ENCODE measurements around the gene LRMDA.

Gene LRMDA

GRCh38 chr10:75658496-75658895 is 227.1 kb downstream of the LRMDA start:
- Histone ChIP-seq H3K4me3 (ENCODE audit: low read depth, low read length) (no peak overlapping the region), H3K27ac (no peak overlapping the region), H3K79me2 (no peaks in the 10 kb centered on the region), H2AFZ (no peak overlapping the region), H3K27me3 (ENCODE audit: control insufficient read depth, insufficient read depth, low read length) (no peaks in the 10 kb centered on the region), H3K36me3 (ENCODE audit: control insufficient read depth, insufficient read depth, low read length) (no peaks in the 10 kb centered on the region), H3K4me1 (no peaks in the 10 kb centered on the region), H3K9ac (no peak overlapping the region), H3K9me3 (ENCODE audit: control insufficient read depth, low read length) (no peaks in the 10 kb centered on the region), H3K4me2 (ENCODE audit: low read length) (no peak overlapping the region)
- TF ChIP-seq, protein P1, sequence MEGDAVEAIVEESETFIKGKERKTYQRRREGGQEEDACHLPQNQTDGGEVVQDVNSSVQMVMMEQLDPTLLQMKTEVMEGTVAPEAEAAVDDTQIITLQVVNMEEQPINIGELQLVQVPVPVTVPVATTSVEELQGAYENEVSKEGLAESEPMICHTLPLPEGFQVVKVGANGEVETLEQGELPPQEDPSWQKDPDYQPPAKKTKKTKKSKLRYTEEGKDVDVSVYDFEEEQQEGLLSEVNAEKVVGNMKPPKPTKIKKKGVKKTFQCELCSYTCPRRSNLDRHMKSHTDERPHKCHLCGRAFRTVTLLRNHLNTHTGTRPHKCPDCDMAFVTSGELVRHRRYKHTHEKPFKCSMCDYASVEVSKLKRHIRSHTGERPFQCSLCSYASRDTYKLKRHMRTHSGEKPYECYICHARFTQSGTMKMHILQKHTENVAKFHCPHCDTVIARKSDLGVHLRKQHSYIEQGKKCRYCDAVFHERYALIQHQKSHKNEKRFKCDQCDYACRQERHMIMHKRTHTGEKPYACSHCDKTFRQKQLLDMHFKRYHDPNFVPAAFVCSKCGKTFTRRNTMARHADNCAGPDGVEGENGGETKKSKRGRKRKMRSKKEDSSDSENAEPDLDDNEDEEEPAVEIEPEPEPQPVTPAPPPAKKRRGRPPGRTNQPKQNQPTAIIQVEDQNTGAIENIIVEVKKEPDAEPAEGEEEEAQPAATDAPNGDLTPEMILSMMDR (IDR thresholded peaks at IDR 0.05) = no peak

GRCh38 chr10:75658915-75659314 is 227.5 kb downstream of the LRMDA start:
- no peak overlapping the region for H3K4me2 ChIP-seq (ENCODE audit: low read length)
- no peaks in the 10 kb centered on the region for H3K36me3 ChIP-seq (ENCODE audit: control insufficient read depth, insufficient read depth, low read length)
- no peak overlapping the region for H3K4me3 ChIP-seq (ENCODE audit: low read depth, low read length)
- no peak overlapping the region for H3K27ac ChIP-seq
- TF ChIP-seq, protein P1 (IDR thresholded peaks at IDR 0.05) = no peak
- no peak overlapping the region for H3K9ac ChIP-seq
- no peaks in the 10 kb centered on the region for H3K27me3 ChIP-seq (ENCODE audit: control insufficient read depth, insufficient read depth, low read length)
- H2AFZ ChIP-seq = no peak overlapping the region
- H3K9me3 ChIP-seq (ENCODE audit: control insufficient read depth, low read length) = no peaks in the 10 kb centered on the region
- H3K4me1 ChIP-seq = no peaks in the 10 kb centered on the region
- no peaks in the 10 kb centered on the region for H3K79me2 ChIP-seq

DNA sequence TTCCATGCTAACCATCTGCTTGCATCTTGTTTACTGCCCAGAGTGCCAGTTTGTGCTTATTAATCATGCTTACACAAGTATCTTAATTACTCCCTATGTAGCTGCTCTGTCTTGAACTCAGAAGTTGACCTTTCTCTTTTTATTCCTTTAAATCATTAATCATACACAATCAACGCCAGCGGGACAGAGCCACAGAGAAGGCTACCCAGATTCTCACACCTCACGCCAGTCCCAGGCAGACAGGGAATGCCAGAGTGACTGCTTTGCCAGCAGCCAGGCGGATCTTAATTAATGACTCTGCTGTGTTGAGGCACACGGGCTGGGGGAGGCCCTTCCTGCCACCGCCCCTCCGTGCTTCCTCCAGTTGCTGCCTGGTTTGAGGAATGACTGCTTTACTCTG is 229.4 kb downstream of the LRMDA start:
- no peak overlapping the region for H3K4me2 ChIP-seq (ENCODE audit: low read length)
- no peak overlapping the region for H3K4me3 ChIP-seq (ENCODE audit: low read depth, low read length)
- no peaks in the 10 kb centered on the region for H3K36me3 ChIP-seq (ENCODE audit: control insufficient read depth, insufficient read depth, low read length)
- TF ChIP-seq, protein P1 (IDR thresholded peaks at IDR 0.05) = no peak
- no peaks in the 10 kb centered on the region for H3K79me2 ChIP-seq
- no peak overlapping the region for H2AFZ ChIP-seq
- H3K27ac ChIP-seq = no peak overlapping the region
- peaks cover 6% of the 10 kb centered on the region for H3K4me1 ChIP-seq
- no peaks in the 10 kb centered on the region for H3K27me3 ChIP-seq (ENCODE audit: control insufficient read depth, insufficient read depth, low read length)
- H3K9ac ChIP-seq = no peak overlapping the region
- H3K9me3 ChIP-seq (ENCODE audit: control insufficient read depth, low read length) = no peaks in the 10 kb centered on the region

- Histone ChIP-seq H3K79me2 (no peaks in the 10 kb centered on the region), H3K9ac (no peak overlapping the region), H3K27me3 (ENCODE audit: control insufficient read depth, insufficient read depth, low read length) (no peaks in the 10 kb centered on the region), H3K4me1 (peaks cover 6% of the 10 kb centered on the region), H3K9me3 (ENCODE audit: control insufficient read depth, low read length) (no peaks in the 10 kb centered on the region), H3K36me3 (ENCODE audit: control insufficient read depth, insufficient read depth, low read length) (no peaks in the 10 kb centered on the region), H2AFZ (no peak overlapping the region), H3K4me3 (ENCODE audit: low read depth, low read length) (no peak overlapping the region), H3K27ac (no peak overlapping the region), H3K4me2 (ENCODE audit: low read length) (no peak overlapping the region)
- TF ChIP-seq, protein P1 (IDR thresholded peaks at IDR 0.05) = no peak
Observed at GRCh38 chr10:75662715-75663114, 231.3 kb downstream of the LRMDA start.

DNA sequence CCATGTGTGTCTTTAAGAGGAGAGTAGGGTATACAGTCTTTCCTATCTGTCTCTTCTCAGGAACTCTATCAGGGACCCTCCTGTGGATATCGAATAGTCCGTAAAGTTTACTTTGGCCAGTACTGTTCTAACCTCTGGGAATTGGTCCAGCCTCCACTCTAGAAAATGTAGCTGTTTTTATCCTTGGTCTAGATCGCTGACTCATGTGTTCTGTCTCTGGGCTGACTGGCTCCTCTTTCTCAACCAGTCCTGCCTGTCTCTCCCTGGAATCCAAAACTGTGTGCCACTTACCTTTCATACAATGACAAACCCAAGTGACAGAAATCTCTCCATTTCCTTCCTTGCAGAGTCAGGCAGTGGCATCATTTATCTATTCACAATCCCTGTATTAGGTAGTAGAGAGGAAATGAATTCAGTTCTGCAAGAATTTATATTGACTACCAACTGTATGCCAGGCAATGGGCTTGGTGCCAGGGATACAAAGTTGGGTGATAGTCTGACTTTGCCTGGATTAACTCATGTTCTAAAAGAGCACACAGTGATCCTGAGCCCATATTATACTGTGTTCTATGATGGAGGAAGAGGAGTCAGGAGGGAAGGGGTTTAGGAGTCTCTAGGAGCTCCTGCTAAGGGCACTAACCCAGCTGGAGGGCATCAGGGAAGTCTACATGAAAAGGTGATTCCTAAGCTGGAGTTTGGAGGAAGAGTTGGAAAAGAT is 232.7 kb downstream of the LRMDA start:
- H3K27ac ChIP-seq = no peak overlapping the region
- H3K9me3 ChIP-seq (ENCODE audit: control insufficient read depth, low read length) = no peaks in the 10 kb centered on the region
- no peak overlapping the region for H3K4me3 ChIP-seq (ENCODE audit: low read depth, low read length)
- peaks cover 6% of the 10 kb centered on the region for H3K4me1 ChIP-seq
- no peaks in the 10 kb centered on the region for H3K36me3 ChIP-seq (ENCODE audit: control insufficient read depth, insufficient read depth, low read length)
- H3K9ac ChIP-seq = no peak overlapping the region
- TF ChIP-seq, protein P1 (IDR thresholded peaks at IDR 0.05) = no peak
- no peak overlapping the region for H2AFZ ChIP-seq
- no peaks in the 10 kb centered on the region for H3K79me2 ChIP-seq
- H3K27me3 ChIP-seq (ENCODE audit: control insufficient read depth, insufficient read depth, low read length) = no peaks in the 10 kb centered on the region
- peak overlapping the region; percentile 42 for H3K4me2 ChIP-seq (ENCODE audit: low read length)

Data from parathyroid adenoma (tissue), 2 donors.